ENCODE data around the gene DGUOK. TPM values are rescaled to one million over a fixed set of nuclear protein-coding genes. Genes with fewer than 3 reads are reported as not detected.
A peak's percentile ranks its signal among the peaks of the same experiment; 100 is the strongest.
"Not testable (repeated sequence)": the region's sequence is repeated elsewhere in the genome, so short reads cannot be mapped to it uniquely, and the experiment has no call there.

Gene DGUOK
- 76.4 to 106 TPM (median 102 TPM) in 3 replicates for polyA plus RNA-seq
- 12.3 TPM for polyA plus RNA-seq (2011; ENCODE audit: low read depth)
- polyA plus RNA-seq (2011; cell fraction: cytosol; rRNA removed): 98.1 and 132 TPM in 2 replicates
- 50.9 and 59.2 TPM in 2 replicates for polyA plus RNA-seq (2011; cell fraction: nucleus; rRNA removed)
- 75.0 and 100 TPM in 2 replicates for polyA plus RNA-seq (2012; ENCODE audit: low replicate concordance)
- polyA minus RNA-seq: 37.6 to 46.3 TPM (median 38.1 TPM) in 3 replicates
- 36.4 TPM for polyA minus RNA-seq (2011; cell fraction: cytosol; rRNA and poly(A)+ RNA removed)
- polyA minus RNA-seq (2011; cell fraction: nucleus; rRNA and poly(A)+ RNA removed): 18.3 and 21.2 TPM in 2 replicates

DNA sequence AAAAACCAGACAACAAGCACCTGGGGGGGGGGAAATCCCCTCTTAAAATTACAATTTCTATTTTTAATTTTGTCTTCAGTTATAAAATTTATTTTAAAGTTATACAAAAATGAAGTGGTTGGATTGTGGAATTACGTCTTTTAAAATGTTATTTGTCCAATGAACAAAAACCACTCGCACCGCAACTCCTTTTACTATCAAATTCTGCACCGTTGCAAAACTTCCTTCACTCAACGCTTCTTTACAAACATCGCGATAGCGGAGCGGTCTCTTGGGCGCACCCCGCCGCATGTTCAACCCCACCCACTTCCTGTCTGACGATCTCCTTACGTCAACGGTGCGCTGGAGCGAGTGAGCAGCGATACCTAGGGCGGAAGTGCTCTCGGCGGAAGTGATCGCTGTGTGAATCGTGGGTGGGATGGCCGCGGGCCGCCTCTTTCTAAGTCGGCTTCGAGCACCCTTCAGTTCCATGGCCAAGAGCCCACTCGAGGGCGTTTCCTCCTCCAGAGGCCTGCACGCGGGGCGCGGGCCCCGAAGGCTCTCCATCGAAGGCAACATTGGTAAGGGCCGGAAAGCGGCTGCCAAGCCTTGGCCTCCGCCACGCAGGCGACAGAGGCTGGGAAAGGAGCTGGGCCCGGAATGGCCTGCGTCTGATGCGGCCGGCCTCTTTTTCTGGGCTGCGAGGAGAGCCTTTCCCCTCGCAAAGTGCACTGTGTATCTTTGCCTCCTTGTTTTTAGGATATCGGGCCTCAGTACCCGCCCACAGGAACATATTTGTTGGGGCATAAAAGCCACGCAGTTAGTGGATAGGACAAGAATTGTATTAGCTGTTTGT is at the start of gene DGUOK:
Gene DGUOK, plus strand, starts transcription at position 388 of the 835 bp plus-strand sequence. Its CDS starts 31 bp downstream, at position 419.
- peak within 1 kb of the TSS; percentile 65 for H2AFZ ChIP-seq (ENCODE audit: control insufficient read depth, low read length)
- H3K4me3 ChIP-seq (ENCODE audit: control insufficient read depth in 2 of 3, extremely low read depth in 1 of 3, insufficient read depth in 2 of 3, low read depth in 1 of 3, low read length in 3 of 3): peak within 1 kb of the TSS; percentile 73 to 99 (median 92)
- dilution Hi-C loops (cut with MboI; ENCODE audit: extremely low pct_ligation_motif_present, low sequenced_read_pairs): no loop called here
- peak within 1 kb of the TSS; percentile 99 for H3K9ac ChIP-seq (ENCODE audit: control insufficient read depth, extremely low read depth, insufficient read depth, low read length)
- peak within 1 kb of the TSS; percentile 99 for H3K27ac ChIP-seq (ENCODE audit: control insufficient read depth, insufficient read depth, low read length)
- TF ChIP-seq EZH2 (IDR thresholded peaks at IDR 0.05; ENCODE audit: low read length): no peak
- no peak for TF ChIP-seq CTCF (optimal IDR thresholded peaks at IDR 0.05 in 1 of 3, IDR thresholded peaks at IDR 0.05 in 1 of 3, conservative IDR thresholded peaks at IDR 0.05 in 1 of 3; ENCODE audit: extremely low read depth in 1 of 3, insufficient read depth in 2 of 3, low read length in 3 of 3)
- no peaks in the 10 kb centered on the region for H4K20me1 ChIP-seq (ENCODE audit: control insufficient read depth, extremely low read depth, insufficient read depth, low read length)
- peak; percentile 90 for FAIRE-seq
- no peaks in the 10 kb centered on the region for H3K9me3 ChIP-seq (ENCODE audit: control insufficient read depth, low read depth, low read length)
- peak within 1 kb of the TSS; percentile 87 for H3K4me2 ChIP-seq (ENCODE audit: control insufficient read depth, extremely low read depth, insufficient read depth, low read depth, low read length)
- DNase-seq (ENCODE audit: low read depth, low spot score): peak; percentile 99
- H3K27me3 ChIP-seq (ENCODE audit: control insufficient read depth, extremely low read depth, insufficient read depth, low read length): no peaks in the 10 kb centered on the region
- peaks cover 46% of the 10 kb centered on the region for H3K4me1 ChIP-seq (ENCODE audit: control insufficient read depth, extremely low read depth, insufficient read depth, low read length)
- no peaks in the 10 kb centered on the region for H3K9me1 ChIP-seq (ENCODE audit: control insufficient read depth, extremely low read depth, insufficient read depth, low read length)
- peaks cover 48% of the 10 kb centered on the region for H3K79me2 ChIP-seq (ENCODE audit: control insufficient read depth, insufficient read depth, low read length)
- no peaks in the 10 kb centered on the region for H3K36me3 ChIP-seq (ENCODE audit: control insufficient read depth in 2 of 2, extremely low read depth in 1 of 2, insufficient read depth in 2 of 2, low read length in 2 of 2)

DNA sequence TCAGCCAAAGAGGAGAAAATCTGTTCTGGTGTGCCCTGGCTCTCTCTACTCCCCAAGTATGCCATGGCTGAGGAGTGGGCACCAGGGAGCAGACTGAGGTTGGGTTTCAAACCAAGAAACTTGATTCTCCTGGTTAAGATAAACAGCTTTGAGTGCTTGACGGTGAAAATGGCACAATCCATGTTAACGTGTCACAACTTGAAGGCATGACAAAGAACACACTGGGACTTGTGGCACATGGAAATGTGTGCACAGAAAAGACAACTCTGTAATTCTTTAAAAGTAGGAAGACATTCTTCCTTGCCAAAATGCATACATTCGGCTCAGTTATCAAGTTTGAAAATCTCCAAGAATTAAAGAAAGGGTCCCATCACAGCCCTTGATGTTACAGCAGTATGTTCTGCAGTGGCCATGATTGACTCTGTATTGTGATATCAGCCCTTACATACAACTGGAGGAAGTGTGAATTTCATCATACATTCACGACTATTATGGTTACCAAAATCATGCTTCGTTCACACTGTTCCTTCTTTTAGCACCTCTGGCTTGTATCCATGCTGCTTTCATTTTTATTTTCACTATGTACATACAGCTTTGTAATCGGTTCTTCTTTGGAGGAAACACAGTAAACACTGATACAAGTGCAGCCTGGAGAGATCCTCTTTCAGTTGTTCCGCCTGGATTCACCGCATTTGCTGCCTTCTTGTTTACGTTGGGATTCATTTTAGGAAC is 49.4 kb upstream of the DGUOK start:
- FAIRE-seq: peak; percentile 77
- no peak overlapping the region for H3K27ac ChIP-seq (ENCODE audit: control insufficient read depth, insufficient read depth, low read length)

GRCh38 chr2:73877984-73878383 is 48.7 kb upstream of the DGUOK start:
- dilution Hi-C loops (cut with MboI; ENCODE audit: extremely low pct_ligation_motif_present, low sequenced_read_pairs); H3K27ac ChIP-seq (ENCODE audit: control insufficient read depth, insufficient read depth, low read length); H3K9me3 ChIP-seq (ENCODE audit: control insufficient read depth, low read depth, low read length); H3K4me1 ChIP-seq (ENCODE audit: control insufficient read depth, extremely low read depth, insufficient read depth, low read length); H3K27me3 ChIP-seq (ENCODE audit: control insufficient read depth, extremely low read depth, insufficient read depth, low read length); H3K36me3 ChIP-seq (ENCODE audit: control insufficient read depth in 2 of 2, extremely low read depth in 1 of 2, insufficient read depth in 2 of 2, low read length in 2 of 2); H3K9ac ChIP-seq (ENCODE audit: control insufficient read depth, extremely low read depth, insufficient read depth, low read length); H3K4me2 ChIP-seq (ENCODE audit: control insufficient read depth, extremely low read depth, insufficient read depth, low read depth, low read length); H4K20me1 ChIP-seq (ENCODE audit: control insufficient read depth, extremely low read depth, insufficient read depth, low read length); H2AFZ ChIP-seq (ENCODE audit: control insufficient read depth, low read length); H3K79me2 ChIP-seq (ENCODE audit: control insufficient read depth, insufficient read depth, low read length); H3K4me3 ChIP-seq (ENCODE audit: control insufficient read depth in 2 of 3, extremely low read depth in 1 of 3, insufficient read depth in 2 of 3, low read depth in 1 of 3, low read length in 3 of 3); FAIRE-seq; DNase-seq (ENCODE audit: low read depth, low spot score); H3K9me1 ChIP-seq (ENCODE audit: control insufficient read depth, extremely low read depth, insufficient read depth, low read length): not testable (repeated sequence)

More for the DNA sequence above, 49.4 kb upstream of the DGUOK start:
- no peak overlapping the region for H3K9ac ChIP-seq (ENCODE audit: control insufficient read depth, extremely low read depth, insufficient read depth, low read length)
- no peaks in the 10 kb centered on the region for H4K20me1 ChIP-seq (ENCODE audit: control insufficient read depth, extremely low read depth, insufficient read depth, low read length)
- H3K9me1 ChIP-seq (ENCODE audit: control insufficient read depth, extremely low read depth, insufficient read depth, low read length): no peaks in the 10 kb centered on the region
- H3K36me3 ChIP-seq (ENCODE audit: control insufficient read depth in 2 of 2, extremely low read depth in 1 of 2, insufficient read depth in 2 of 2, low read length in 2 of 2): peaks cover 0 to 3% of the 10 kb centered on the region in 2 experiments
- no peak overlapping the region for H3K4me3 ChIP-seq (ENCODE audit: control insufficient read depth in 2 of 3, extremely low read depth in 1 of 3, insufficient read depth in 2 of 3, low read depth in 1 of 3, low read length in 3 of 3)
- DNase-seq (ENCODE audit: low read depth, low spot score): no peak
- H3K27me3 ChIP-seq (ENCODE audit: control insufficient read depth, extremely low read depth, insufficient read depth, low read length): no peaks in the 10 kb centered on the region
- H3K4me1 ChIP-seq (ENCODE audit: control insufficient read depth, extremely low read depth, insufficient read depth, low read length): peaks cover 7% of the 10 kb centered on the region
- H3K4me2 ChIP-seq (ENCODE audit: control insufficient read depth, extremely low read depth, insufficient read depth, low read depth, low read length): peak overlapping the region; percentile 12
- dilution Hi-C loops (cut with MboI; ENCODE audit: extremely low pct_ligation_motif_present, low sequenced_read_pairs): no loop called here
- H2AFZ ChIP-seq (ENCODE audit: control insufficient read depth, low read length): no peak overlapping the region
- H3K79me2 ChIP-seq (ENCODE audit: control insufficient read depth, insufficient read depth, low read length): no peaks in the 10 kb centered on the region
- TF ChIP-seq EZH2 (IDR thresholded peaks at IDR 0.05; ENCODE audit: low read length): no peak
- TF ChIP-seq CTCF (optimal IDR thresholded peaks at IDR 0.05 in 1 of 3, IDR thresholded peaks at IDR 0.05 in 1 of 3, conservative IDR thresholded peaks at IDR 0.05 in 1 of 3; ENCODE audit: extremely low read depth in 1 of 3, insufficient read depth in 2 of 3, low read length in 3 of 3): no peak
- H3K9me3 ChIP-seq (ENCODE audit: control insufficient read depth, low read depth, low read length): no peaks in the 10 kb centered on the region
